MCF 10A (cell line): Measurements from ENCODE around the gene USH2A. TPM values are rescaled to one million over a fixed set of nuclear protein-coding genes. Genes with fewer than 3 reads are reported as not detected.
"Not testable (repeated sequence)": the region's sequence is repeated elsewhere in the genome, so short reads cannot be mapped to it uniquely, and the experiment has no call there.

Experiments used
- BruUV-seq: library from RNA; stranded (reverse); fragments of 400-500 nt; replicated peaks from 2 replicates; lab custom pipeline; 2021; lab: Mats Ljungman, UMichigan
- CTCF ChIA-PET: fragments of 300-600 bp; sonication (Branson Sonifier 250); formaldehyde crosslinking; extraction: SDS; loops from one replicate; lab custom pipeline; 2021; ENCODE audit warnings: antibody characterized with exemption, inconsistent platforms; lab: Yijun Ruan, JAX
- POLR2A ChIA-PET: fragments of 300-600, 350-650 bp; sonication (Branson Sonifier 250); formaldehyde crosslinking; extraction: SDS; loops from one replicate; lab custom pipeline; 2020; ENCODE audit warnings: antibody characterized with exemption, inconsistent platforms; lab: Yijun Ruan, JAX
- DNase-seq: peaks from one replicate; pipeline ENCODE4 v3.0.0-alpha.2; 2018; ENCODE audit not compliant: unreplicated experiment
- H3K27ac Mint-ChIP-seq: one replicate; pipeline ENCODE4 v1.8.0; 2022; ENCODE audit warnings: mild to moderate bottlenecking, low read depth, mixed read lengths; ENCODE audit not compliant: unreplicated experiment
- H3K27me3 Mint-ChIP-seq: one replicate; pipeline ENCODE4 v1.8.0; 2022; ENCODE audit warnings: mixed read lengths; ENCODE audit not compliant: insufficient read depth, unreplicated experiment
- H3K36me3 Mint-ChIP-seq: one replicate; pipeline ENCODE4 v1.8.0; 2022; ENCODE audit warnings: mild to moderate bottlenecking, moderate library complexity, mixed read lengths; ENCODE audit not compliant: insufficient read depth, unreplicated experiment
- H3K4me1 Mint-ChIP-seq: one replicate; pipeline ENCODE4 v1.8.0; 2022; ENCODE audit warnings: mixed read lengths; ENCODE audit not compliant: insufficient read depth, unreplicated experiment
- H3K4me3 Mint-ChIP-seq: one replicate; pipeline ENCODE4 v1.8.0; 2022; ENCODE audit warnings: mild to moderate bottlenecking, moderate library complexity, mixed read lengths; ENCODE audit not compliant: unreplicated experiment
- H3K9me3 Mint-ChIP-seq: one replicate; pipeline ENCODE4 v1.8.0; 2022; ENCODE audit warnings: mixed read lengths; ENCODE audit not compliant: unreplicated experiment
- intact Hi-C: fragments of 100-400 bp; cut with micrococcal nuclease; formaldehyde crosslinking; loops from 2 replicates; pipeline ENCODE4 v1.14.1; 2022
- total RNA-seq: library from RNA; stranded (reverse); gene quantifications from 2 replicates; pipeline ENCODE4 v1.2.3, GENCODE V29; 2022
- TF ChIP-seq, protein P1 (sequence below): fragments of 200-600 bp; IDR thresholded peaks from one replicate; pipeline ENCODE4 v1.8.0; 2022; ENCODE audit warnings: antibody characterized with exemption, mild to moderate bottlenecking; ENCODE audit not compliant: unreplicated experiment

USH2A gene
- total RNA-seq, 1 experiment from 2014 or later: not detected

DNA sequence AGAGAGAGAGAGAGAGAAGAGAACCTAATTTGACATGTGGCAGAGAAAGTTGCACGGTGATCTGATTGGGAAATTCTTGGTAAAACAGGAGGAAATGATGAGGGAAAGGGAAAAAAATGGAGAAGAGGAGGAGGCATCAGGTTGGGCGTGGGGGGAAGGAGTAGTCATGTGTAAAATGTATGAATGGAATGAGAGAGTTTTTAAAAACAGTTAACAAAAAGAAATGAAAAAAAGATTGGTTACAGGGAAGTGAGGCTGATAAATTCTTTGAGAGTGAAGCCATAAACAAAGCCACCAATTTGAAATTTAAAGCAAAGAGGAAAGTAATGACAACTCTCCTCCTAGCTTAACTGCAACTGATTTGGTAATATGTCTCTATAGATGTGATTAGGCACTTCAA lies 409.2 kb downstream of the USH2A start:
- H3K27me3 Mint-ChIP-seq: peaks cover 61% of the 10 kb centered on the region

DNA sequence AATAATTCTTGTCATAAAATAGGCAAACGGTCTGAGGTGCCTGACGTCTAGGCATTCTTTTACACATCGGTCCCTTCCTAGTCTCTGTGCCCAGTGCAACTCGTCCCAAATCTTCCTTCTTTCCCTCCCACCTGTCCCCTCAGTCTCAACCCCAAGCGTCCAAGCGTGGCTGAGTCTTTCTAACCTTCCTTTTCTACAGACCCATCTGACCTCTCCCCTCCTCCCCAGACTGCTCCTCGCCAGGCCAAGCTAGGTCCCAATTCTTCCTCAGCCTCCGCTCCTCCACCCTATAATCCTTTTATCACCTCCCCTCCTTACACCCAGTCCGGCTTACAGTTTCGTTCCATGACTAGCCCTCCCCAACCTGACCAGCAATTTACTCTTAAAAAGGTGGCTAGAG lies 413.8 kb downstream of the USH2A start:
- intact Hi-C loops, DNase-seq, H3K36me3 Mint-ChIP-seq, H3K27ac Mint-ChIP-seq, CTCF ChIA-PET, H3K9me3 Mint-ChIP-seq, POLR2A ChIA-PET, BruUV-seq, H3K4me3 Mint-ChIP-seq: not testable (repeated sequence)
- peaks cover 38% of the 10 kb centered on the region for H3K27me3 Mint-ChIP-seq
- peaks cover 10% of the 10 kb centered on the region for H3K4me1 Mint-ChIP-seq

More for the DNA sequence above, 409.2 kb downstream of the USH2A start:
- H3K4me3 Mint-ChIP-seq: no peak overlapping the region
- no peaks in the 10 kb centered on the region for H3K36me3 Mint-ChIP-seq
- H3K27ac Mint-ChIP-seq: no peak overlapping the region
- CTCF ChIA-PET: interaction anchor here (0.6 kb wide), 1 partner anchor 11 kb away, joined by 3 read pairs; no protein-coding TSS in a partner anchor
- BruUV-seq: no TSS peak
- TF ChIP-seq, protein P1, sequence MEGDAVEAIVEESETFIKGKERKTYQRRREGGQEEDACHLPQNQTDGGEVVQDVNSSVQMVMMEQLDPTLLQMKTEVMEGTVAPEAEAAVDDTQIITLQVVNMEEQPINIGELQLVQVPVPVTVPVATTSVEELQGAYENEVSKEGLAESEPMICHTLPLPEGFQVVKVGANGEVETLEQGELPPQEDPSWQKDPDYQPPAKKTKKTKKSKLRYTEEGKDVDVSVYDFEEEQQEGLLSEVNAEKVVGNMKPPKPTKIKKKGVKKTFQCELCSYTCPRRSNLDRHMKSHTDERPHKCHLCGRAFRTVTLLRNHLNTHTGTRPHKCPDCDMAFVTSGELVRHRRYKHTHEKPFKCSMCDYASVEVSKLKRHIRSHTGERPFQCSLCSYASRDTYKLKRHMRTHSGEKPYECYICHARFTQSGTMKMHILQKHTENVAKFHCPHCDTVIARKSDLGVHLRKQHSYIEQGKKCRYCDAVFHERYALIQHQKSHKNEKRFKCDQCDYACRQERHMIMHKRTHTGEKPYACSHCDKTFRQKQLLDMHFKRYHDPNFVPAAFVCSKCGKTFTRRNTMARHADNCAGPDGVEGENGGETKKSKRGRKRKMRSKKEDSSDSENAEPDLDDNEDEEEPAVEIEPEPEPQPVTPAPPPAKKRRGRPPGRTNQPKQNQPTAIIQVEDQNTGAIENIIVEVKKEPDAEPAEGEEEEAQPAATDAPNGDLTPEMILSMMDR: no peak
- POLR2A ChIA-PET: no interaction called here
- no peak for DNase-seq
- no peaks in the 10 kb centered on the region for H3K9me3 Mint-ChIP-seq
- peaks cover 10% of the 10 kb centered on the region for H3K4me1 Mint-ChIP-seq
- intact Hi-C loops: no loop called here

DNA sequence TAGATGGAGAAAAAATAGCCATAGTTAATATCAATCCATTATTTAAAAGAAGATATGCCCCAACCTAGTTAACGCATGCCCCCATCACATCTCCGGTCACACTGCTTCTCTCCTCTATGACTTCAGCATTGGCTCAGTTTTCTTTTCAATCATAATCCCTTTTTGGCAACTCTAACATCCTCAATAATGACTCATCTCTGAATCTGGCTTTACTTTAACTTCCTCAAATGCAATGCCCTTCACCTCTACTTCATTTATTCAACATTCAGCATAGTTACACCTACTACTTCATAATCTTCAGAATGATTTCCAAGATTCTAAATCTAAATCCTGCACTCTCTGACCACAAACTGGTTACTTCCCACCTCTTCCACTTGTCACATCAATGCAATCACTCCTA lies 417.3 kb downstream of the USH2A start:
- ChIA-PET CTCF (no interaction called here), POLR2A (no interaction called here)
- Mint-ChIP-seq H3K27ac (no peak overlapping the region), H3K4me3 (no peak overlapping the region), H3K27me3 (peaks cover 22% of the 10 kb centered on the region), H3K4me1 (peaks cover 1% of the 10 kb centered on the region), H3K36me3 (no peaks in the 10 kb centered on the region), H3K9me3 (no peaks in the 10 kb centered on the region)
- TF ChIP-seq, protein P1: no peak
- peak; percentile 50 for DNase-seq
- BruUV-seq: no TSS peak
- intact Hi-C loops: no loop called here

DNA sequence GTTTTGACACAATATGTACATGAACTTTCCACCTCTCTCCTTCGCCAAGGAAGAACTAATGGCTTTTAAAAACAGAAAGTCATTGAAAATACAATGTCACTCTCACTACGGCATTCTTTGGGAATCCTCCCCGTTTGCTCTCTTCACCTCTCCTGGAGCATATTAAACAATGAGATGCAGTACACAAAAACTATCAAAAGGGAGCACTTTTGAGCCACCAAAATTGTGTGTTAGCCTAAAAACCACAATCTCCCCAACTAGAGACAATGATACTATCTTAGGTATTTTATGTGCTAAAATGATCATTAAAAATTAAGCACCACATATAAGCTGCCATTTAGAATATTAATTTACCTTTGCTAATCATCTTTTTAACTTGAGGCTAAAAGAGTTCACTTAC lies 430.6 kb downstream of the USH2A start:
- H3K27ac Mint-ChIP-seq: no peak overlapping the region
- no TSS peak for BruUV-seq
- ChIA-PET POLR2A (no interaction called here), CTCF (interaction anchor here (0.6 to 1.1 kb wide), 5 partner anchors 26 to 630 kb away, joined by 3 to 5 read pairs (median 4); no protein-coding TSS in a partner anchor)
- H3K27me3 Mint-ChIP-seq: peaks cover 75% of the 10 kb centered on the region
- H3K4me1 Mint-ChIP-seq: no peaks in the 10 kb centered on the region
- intact Hi-C loops: loop anchor here (1.0 to 5.0 kb wide), 4 partner anchors 127 to 750 kb away; no protein-coding TSS in a partner anchor
- TF ChIP-seq, protein P1: peak; percentile 69
- H3K4me3 Mint-ChIP-seq: no peak overlapping the region
- H3K9me3 Mint-ChIP-seq: no peaks in the 10 kb centered on the region
- no peaks in the 10 kb centered on the region for H3K36me3 Mint-ChIP-seq
- DNase-seq: peak; percentile 63
